Measurements from ENCODE around the gene CFAP141. TPM values are rescaled to one million over a fixed set of nuclear protein-coding genes. Genes with fewer than 3 reads are reported as not detected.

The CFAP141 gene
- total RNA-seq, 2 donors from 2014 or later = not detected

- no peak overlapping the region for H3K4me3 Mint-ChIP-seq
- DNase-seq (ENCODE audit: low spot score) (no peak), ATAC-seq (no peak)
- H3K27ac Mint-ChIP-seq = no peak overlapping the region
- H3K27me3 Mint-ChIP-seq = no peaks in the 10 kb centered on the region
- H3K36me3 Mint-ChIP-seq = peaks cover 38% of the 10 kb centered on the region
- H3K4me1 Mint-ChIP-seq (ENCODE audit: low read depth in 2 of 2) = peaks cover 61 to 62% of the 10 kb centered on the region in 2 donors
- H3K9me3 Mint-ChIP-seq = no peaks in the 10 kb centered on the region
These were observed 31.5 kb downstream of the CFAP141 start for GRCh38 chr1:154174654-154175053.

GRCh38 chr1:154171880-154172279 is 34.3 kb downstream of the CFAP141 start:
- peak overlapping the region; percentile 61 to 74 for H3K27ac Mint-ChIP-seq
- ATAC-seq = no peak

GRCh38 chr1:154171223-154171583 is 34.9 kb downstream of the CFAP141 start:
- peaks cover 29 to 39% of the 10 kb centered on the region in 2 donors for H3K4me1 Mint-ChIP-seq (ENCODE audit: low read depth in 2 of 2)
- DNase-seq (ENCODE audit: low spot score) (no peak), ATAC-seq (no peak)
- H3K27me3 Mint-ChIP-seq = no peaks in the 10 kb centered on the region
- no peaks in the 10 kb centered on the region for H3K9me3 Mint-ChIP-seq
- no peak overlapping the region for H3K4me3 Mint-ChIP-seq
- H3K27ac Mint-ChIP-seq = peak overlapping the region; percentile 61 to 74
- peaks cover 49% of the 10 kb centered on the region for H3K36me3 Mint-ChIP-seq

More at GRCh38 chr1:154171880-154172279, 34.3 kb downstream of the CFAP141 start:
- Mint-ChIP-seq H3K4me3 (no peak overlapping the region), H3K9me3 (no peaks in the 10 kb centered on the region), H3K36me3 (peaks cover 49% of the 10 kb centered on the region), H3K27me3 (no peaks in the 10 kb centered on the region), H3K4me1 (ENCODE audit: low read depth in 2 of 2) (peaks cover 33 to 43% of the 10 kb centered on the region in 2 donors)
- DNase-seq (ENCODE audit: low spot score) = no peak

- ATAC-seq = peak; percentile 75 to 78
- Mint-ChIP-seq H3K27me3 (no peaks in the 10 kb centered on the region), H3K27ac (peak overlapping the region; percentile 61 to 74), H3K4me3 (no peak overlapping the region), H3K4me1 (ENCODE audit: low read depth in 2 of 2) (peaks cover 27 to 36% of the 10 kb centered on the region in 2 donors), H3K36me3 (peaks cover 53% of the 10 kb centered on the region), H3K9me3 (no peaks in the 10 kb centered on the region)
- no peak for DNase-seq (ENCODE audit: low spot score)
These were observed 35.4 kb downstream of the CFAP141 start for GRCh38 chr1:154170547-154171222.

- peaks cover 41 to 48% of the 10 kb centered on the region in 2 donors for H3K4me1 Mint-ChIP-seq (ENCODE audit: low read depth in 2 of 2)
- DNase-seq (ENCODE audit: low spot score) (no peak), ATAC-seq (no peak)
- no peaks in the 10 kb centered on the region for H3K27me3 Mint-ChIP-seq
- no peak overlapping the region for H3K4me3 Mint-ChIP-seq
- H3K27ac Mint-ChIP-seq = peak overlapping the region in 1 of 2 donors; percentile 78
- H3K36me3 Mint-ChIP-seq = peaks cover 75% of the 10 kb centered on the region
- H3K9me3 Mint-ChIP-seq = no peaks in the 10 kb centered on the region
These were observed 38.7 kb downstream of the CFAP141 start for GRCh38 chr1:154167461-154167860.

- H3K36me3 Mint-ChIP-seq = peaks cover 65% of the 10 kb centered on the region
- peak overlapping the region in 1 of 2 donors; percentile 21 for H3K27ac Mint-ChIP-seq
- no peak for DNase-seq (ENCODE audit: low spot score)
- no peaks in the 10 kb centered on the region for H3K9me3 Mint-ChIP-seq
- ATAC-seq = no peak
- H3K27me3 Mint-ChIP-seq = no peaks in the 10 kb centered on the region
- H3K4me3 Mint-ChIP-seq = no peak overlapping the region
- peaks cover 30 to 38% of the 10 kb centered on the region in 2 donors for H3K4me1 Mint-ChIP-seq (ENCODE audit: low read depth in 2 of 2)
These were observed 39.9 kb downstream of the CFAP141 start for GRCh38 chr1:154166207-154166606.

GRCh38 chr1:154159554-154159953 is 46.6 kb downstream of the CFAP141 start:
- Mint-ChIP-seq H3K4me3 (no peak overlapping the region), H3K9me3 (no peaks in the 10 kb centered on the region), H3K27me3 (no peaks in the 10 kb centered on the region), H3K36me3 (peaks cover 47% of the 10 kb centered on the region), H3K4me1 (ENCODE audit: low read depth in 2 of 2) (peaks cover 44 to 52% of the 10 kb centered on the region in 2 donors), H3K27ac (peak overlapping the region in 1 of 2 donors; percentile 86)
- DNase-seq (ENCODE audit: low spot score) = no peak
- ATAC-seq = no peak

- H3K27me3 Mint-ChIP-seq = no peaks in the 10 kb centered on the region
- no peaks in the 10 kb centered on the region for H3K9me3 Mint-ChIP-seq
- H3K36me3 Mint-ChIP-seq = peaks cover 37% of the 10 kb centered on the region
- peak overlapping the region; percentile 86 for H3K4me3 Mint-ChIP-seq
- ATAC-seq (no peak), DNase-seq (ENCODE audit: low spot score) (no peak)
- peak overlapping the region; percentile 86 to 94 for H3K27ac Mint-ChIP-seq
- peaks cover 40 to 41% of the 10 kb centered on the region in 2 donors for H3K4me1 Mint-ChIP-seq (ENCODE audit: low read depth in 2 of 2)
These were observed 47.6 kb downstream of the CFAP141 start for GRCh38 chr1:154158307-154159125.

- peak overlapping the region; percentile 86 to 94 for H3K27ac Mint-ChIP-seq
- no peaks in the 10 kb centered on the region for H3K27me3 Mint-ChIP-seq
- ATAC-seq (peak; percentile 97 to 99), DNase-seq (ENCODE audit: low spot score) (peak; percentile 79)
- H3K4me1 Mint-ChIP-seq (ENCODE audit: low read depth in 2 of 2) = peaks cover 33 to 37% of the 10 kb centered on the region in 2 donors
- peaks cover 29% of the 10 kb centered on the region for H3K36me3 Mint-ChIP-seq
- peak overlapping the region; percentile 86 for H3K4me3 Mint-ChIP-seq
- no peaks in the 10 kb centered on the region for H3K9me3 Mint-ChIP-seq
These were observed 48.4 kb downstream of the CFAP141 start for GRCh38 chr1:154157520-154158306.

- no peak for ATAC-seq
- Mint-ChIP-seq H3K4me3 (no peak overlapping the region), H3K4me1 (ENCODE audit: low read depth in 2 of 2) (peaks cover 33 to 35% of the 10 kb centered on the region in 2 donors), H3K27ac (peak overlapping the region; percentile 3 to 43), H3K27me3 (no peaks in the 10 kb centered on the region), H3K36me3 (peaks cover 26% of the 10 kb centered on the region), H3K9me3 (no peaks in the 10 kb centered on the region)
- DNase-seq (ENCODE audit: low spot score) = no peak
These were observed 50.9 kb downstream of the CFAP141 start for GRCh38 chr1:154155251-154155650.

- ATAC-seq (no peak), DNase-seq (ENCODE audit: low spot score) (no peak)
- Mint-ChIP-seq H3K4me3 (no peak within 1 kb of the TSS), H3K27me3 (no peaks in the 10 kb centered on the region), H3K36me3 (peaks cover 23% of the 10 kb centered on the region), H3K4me1 (ENCODE audit: low read depth in 2 of 2) (peaks cover 33% of the 10 kb centered on the region in 2 donors), H3K27ac (peak within 1 kb of the TSS; percentile 3 to 43), H3K9me3 (no peaks in the 10 kb centered on the region)
These were observed 51.5 kb downstream of the CFAP141 start, which contains the start of gene NUP210L for GRCh38 chr1:154154534-154155191. Gene NUP210L, minus strand, starts transcription at chr1:154155073.

GRCh38 chr1:154154053-154154452 is 52.1 kb downstream of the CFAP141 start:
- H3K27ac Mint-ChIP-seq = peak overlapping the region; percentile 3 to 38
- H3K4me1 Mint-ChIP-seq (ENCODE audit: low read depth in 2 of 2) = peaks cover 26 to 28% of the 10 kb centered on the region in 2 donors
- no peaks in the 10 kb centered on the region for H3K27me3 Mint-ChIP-seq
- H3K36me3 Mint-ChIP-seq = peaks cover 17% of the 10 kb centered on the region
- ATAC-seq (no peak), DNase-seq (ENCODE audit: low spot score) (no peak)
- H3K4me3 Mint-ChIP-seq = no peak overlapping the region
- no peaks in the 10 kb centered on the region for H3K9me3 Mint-ChIP-seq

- no peak overlapping the region for H3K4me3 Mint-ChIP-seq
- no peak overlapping the region for H3K27ac Mint-ChIP-seq
- H3K9me3 Mint-ChIP-seq = no peaks in the 10 kb centered on the region
- no peaks in the 10 kb centered on the region for H3K27me3 Mint-ChIP-seq
- DNase-seq (ENCODE audit: low spot score) (no peak), ATAC-seq (no peak)
- H3K4me1 Mint-ChIP-seq (ENCODE audit: low read depth in 2 of 2) = peaks cover 3 to 4% of the 10 kb centered on the region in 2 donors
- H3K36me3 Mint-ChIP-seq = no peaks in the 10 kb centered on the region
These were observed 54.8 kb downstream of the CFAP141 start for GRCh38 chr1:154151311-154151710.

All from natural killer cell treated with Interleukin-12 subunit alpha and Interleukin-12 subunit beta and Interleukin-15 and Interleukin-18, amount 100 ng/mL, for 72 hours (primary cell).